ENCODE results near the gene ADCYAP1R1. TPM values are rescaled to one million over a fixed set of nuclear protein-coding genes. Genes with fewer than 3 reads are reported as not detected.

ADCYAP1R1 gene
- total RNA-seq, 4 donors from 2014 or later = under 0.01 to 2.7 (median 1.0) TPM

DNA sequence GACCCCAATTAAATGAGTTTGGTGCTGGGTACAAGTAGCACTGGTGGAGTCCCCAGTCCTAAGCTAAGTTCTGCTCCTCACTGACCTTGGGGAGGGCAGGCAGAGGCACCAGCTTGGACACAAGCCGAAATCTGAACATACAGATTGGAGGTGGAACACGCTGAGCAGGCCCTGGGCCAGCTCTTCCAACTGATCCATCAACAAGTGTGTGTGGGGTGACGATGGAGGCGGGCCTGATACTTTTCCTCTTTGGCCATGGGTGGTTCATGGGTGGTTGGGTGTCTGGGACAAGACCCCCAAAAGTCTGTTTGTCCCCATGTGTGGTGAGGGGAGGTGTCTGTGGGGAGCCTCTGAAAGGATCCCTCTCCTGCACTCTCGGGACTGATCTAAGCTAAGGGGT is 1.9 kb downstream of the ADCYAP1R1 start:
- DNase-seq (ENCODE audit: low spot score in 2 of 2) = no peak
- Histone ChIP-seq H3K4me1 (peaks cover 0 to 14% (median 0%) of the 10 kb centered on the region in 4 donors), H3K4me3 (no peak overlapping the region), H3K36me3 (no peaks in the 10 kb centered on the region), H3K27me3 (peaks cover 0 to 43% of the 10 kb centered on the region in 2 donors), H3K9me3 (no peaks in the 10 kb centered on the region), H3K27ac (no peak overlapping the region)
- 94 to 97% methylated on average over 4 to 5 of the region's 5 CpGs for WGBS, 2 donors
- TF ChIP-seq EP300 (IDR thresholded peaks at IDR 0.05) (no peak), POLR2A (IDR thresholded peaks at IDR 0.05) (no peak)
- TF ChIP-seq, protein P1, sequence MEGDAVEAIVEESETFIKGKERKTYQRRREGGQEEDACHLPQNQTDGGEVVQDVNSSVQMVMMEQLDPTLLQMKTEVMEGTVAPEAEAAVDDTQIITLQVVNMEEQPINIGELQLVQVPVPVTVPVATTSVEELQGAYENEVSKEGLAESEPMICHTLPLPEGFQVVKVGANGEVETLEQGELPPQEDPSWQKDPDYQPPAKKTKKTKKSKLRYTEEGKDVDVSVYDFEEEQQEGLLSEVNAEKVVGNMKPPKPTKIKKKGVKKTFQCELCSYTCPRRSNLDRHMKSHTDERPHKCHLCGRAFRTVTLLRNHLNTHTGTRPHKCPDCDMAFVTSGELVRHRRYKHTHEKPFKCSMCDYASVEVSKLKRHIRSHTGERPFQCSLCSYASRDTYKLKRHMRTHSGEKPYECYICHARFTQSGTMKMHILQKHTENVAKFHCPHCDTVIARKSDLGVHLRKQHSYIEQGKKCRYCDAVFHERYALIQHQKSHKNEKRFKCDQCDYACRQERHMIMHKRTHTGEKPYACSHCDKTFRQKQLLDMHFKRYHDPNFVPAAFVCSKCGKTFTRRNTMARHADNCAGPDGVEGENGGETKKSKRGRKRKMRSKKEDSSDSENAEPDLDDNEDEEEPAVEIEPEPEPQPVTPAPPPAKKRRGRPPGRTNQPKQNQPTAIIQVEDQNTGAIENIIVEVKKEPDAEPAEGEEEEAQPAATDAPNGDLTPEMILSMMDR (IDR thresholded peaks at IDR 0.05) = no peak

DNA sequence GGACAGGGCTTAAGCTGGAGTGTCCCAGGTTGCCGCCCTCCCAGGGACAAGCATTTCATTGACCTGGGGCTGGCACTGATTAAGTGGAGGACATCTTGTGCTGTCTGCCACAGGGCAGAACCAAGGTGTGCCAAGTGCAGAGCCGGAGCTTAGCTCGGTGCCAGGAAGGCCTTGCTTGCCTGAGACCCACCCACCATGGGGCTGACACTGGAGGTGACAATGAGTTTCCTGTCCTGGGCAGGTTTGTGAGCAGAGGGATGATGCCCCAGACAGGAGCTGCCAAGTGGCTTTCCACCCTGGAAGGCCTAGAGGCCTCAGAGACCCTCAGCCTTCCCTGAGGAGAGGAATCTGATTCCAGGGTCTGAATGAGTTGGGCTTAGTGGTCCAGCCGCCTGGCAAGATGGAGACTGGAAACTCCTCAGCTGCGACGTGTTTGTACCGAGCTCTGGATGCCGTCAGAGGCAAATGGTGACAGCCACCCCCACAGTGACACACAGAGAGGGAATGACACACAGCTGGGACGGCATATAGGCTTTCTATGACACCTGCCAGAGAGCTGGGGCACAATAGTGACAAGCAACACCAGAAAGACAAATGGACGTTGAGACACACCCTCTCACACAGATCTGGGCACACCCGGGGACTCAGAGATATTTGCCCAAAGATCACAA is 2.6 kb downstream of the ADCYAP1R1 start:
- DNase-seq (ENCODE audit: low spot score in 2 of 2) = no peak
- H3K9me3 ChIP-seq = no peaks in the 10 kb centered on the region
- WGBS, 2 donors = 70 to 74% methylated on average over 9 to 11 of the region's 11 CpGs
- TF ChIP-seq, protein P1 (IDR thresholded peaks at IDR 0.05) = no peak
- TF ChIP-seq EP300 (IDR thresholded peaks at IDR 0.05) (no peak), POLR2A (IDR thresholded peaks at IDR 0.05) (no peak)
- no peak overlapping the region for H3K4me3 ChIP-seq
- H3K36me3 ChIP-seq = no peaks in the 10 kb centered on the region
- H3K27me3 ChIP-seq = peaks cover 0 to 43% of the 10 kb centered on the region in 2 donors
- peaks cover 0 to 14% (median 0%) of the 10 kb centered on the region in 4 donors for H3K4me1 ChIP-seq
- no peak overlapping the region for H3K27ac ChIP-seq

DNA sequence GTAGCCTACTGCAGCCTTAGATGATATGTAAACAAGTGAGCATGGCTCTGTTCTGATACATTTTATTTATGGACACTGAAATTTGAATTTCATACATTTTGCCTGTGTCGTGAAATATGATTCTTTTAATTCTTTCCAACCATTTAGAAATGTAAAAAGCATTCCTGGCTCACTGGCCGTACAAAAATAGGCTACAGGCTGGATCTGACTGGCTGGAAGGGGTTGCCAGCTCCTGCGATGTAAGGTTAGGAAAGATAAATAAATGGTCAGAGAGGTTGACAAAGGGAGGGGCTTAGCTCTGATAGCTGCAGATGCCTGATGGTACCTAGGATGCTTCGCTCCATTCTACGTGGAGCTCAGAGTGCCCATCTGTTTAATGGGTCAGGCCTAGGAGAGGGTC is 3.4 kb downstream of the ADCYAP1R1 start:
- Histone ChIP-seq H3K4me1 (peaks cover 0 to 14% (median 0%) of the 10 kb centered on the region in 4 donors), H3K36me3 (no peaks in the 10 kb centered on the region), H3K9me3 (no peaks in the 10 kb centered on the region), H3K27me3 (peaks cover 0 to 43% of the 10 kb centered on the region in 2 donors), H3K4me3 (no peak overlapping the region), H3K27ac (no peak overlapping the region)
- DNase-seq (ENCODE audit: low spot score in 2 of 2) = no peak
- TF ChIP-seq POLR2A (IDR thresholded peaks at IDR 0.05) (no peak), EP300 (IDR thresholded peaks at IDR 0.05) (no peak)
- TF ChIP-seq, protein P1 (IDR thresholded peaks at IDR 0.05) = no peak
- 61 to 66% methylated on average over 5 of the region's 5 CpGs for WGBS, 2 donors

DNA sequence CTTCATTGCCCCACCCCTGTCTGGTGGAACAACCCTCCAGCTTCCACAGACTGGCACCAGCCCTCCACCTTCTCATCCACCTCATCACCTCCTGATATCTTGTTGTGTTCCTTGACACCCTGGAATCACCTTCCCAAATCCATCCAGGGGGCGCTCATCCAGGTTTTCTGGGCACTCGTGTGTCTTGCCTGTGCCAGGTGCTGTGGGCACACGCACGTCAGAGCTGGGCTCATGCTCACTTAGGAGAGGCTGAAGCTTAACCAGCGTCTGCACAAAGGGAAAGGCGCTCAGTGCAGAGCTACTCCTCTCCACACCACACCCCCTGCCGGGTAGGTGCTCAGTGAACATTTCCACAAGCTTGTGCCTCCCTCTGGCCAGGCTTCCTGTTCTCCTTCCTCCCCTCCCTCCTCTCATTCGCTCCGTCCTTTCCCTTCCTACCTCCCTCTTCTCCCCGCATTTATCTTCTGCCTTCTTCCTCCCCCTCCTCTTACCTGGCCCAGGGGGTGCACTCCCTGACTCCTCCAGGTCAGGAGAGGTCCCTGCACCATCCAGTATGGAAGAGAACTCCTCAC is 4.8 kb downstream of the ADCYAP1R1 start:
- Histone ChIP-seq H3K4me3 (no peak overlapping the region), H3K36me3 (no peaks in the 10 kb centered on the region), H3K4me1 (peaks cover 0 to 11% (median 0%) of the 10 kb centered on the region in 4 donors), H3K9me3 (no peaks in the 10 kb centered on the region), H3K27ac (no peak overlapping the region), H3K27me3 (peaks cover 0 to 29% of the 10 kb centered on the region in 2 donors)
- 66 to 73% methylated on average over 10 of the region's 10 CpGs for WGBS, 2 donors
- TF ChIP-seq POLR2A (IDR thresholded peaks at IDR 0.05) (no peak), EP300 (IDR thresholded peaks at IDR 0.05) (no peak)
- TF ChIP-seq, protein P1 (IDR thresholded peaks at IDR 0.05) = no peak
- no peak for DNase-seq (ENCODE audit: low spot score in 2 of 2)

DNA sequence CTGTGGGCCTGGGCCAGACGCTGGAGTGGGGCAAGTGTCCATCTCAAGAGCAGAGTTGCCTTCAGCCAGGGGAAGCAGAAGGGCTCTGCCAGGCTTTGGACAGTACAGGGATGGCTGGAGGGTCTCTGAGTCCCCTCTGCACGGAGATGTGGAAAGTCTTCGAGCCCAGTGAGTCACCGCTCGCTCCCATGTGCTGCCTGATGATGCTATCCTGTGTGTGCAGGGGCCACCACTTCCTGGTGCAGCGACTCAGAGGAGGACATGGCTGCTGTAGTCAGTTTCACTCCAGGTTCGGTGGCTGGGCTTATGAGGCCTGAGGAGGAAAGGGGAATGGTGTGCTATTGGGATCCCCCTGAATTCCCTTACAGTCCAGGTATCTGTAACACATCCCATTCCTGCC is 6.0 kb downstream of the ADCYAP1R1 start:
- H3K36me3 ChIP-seq = no peaks in the 10 kb centered on the region
- H3K27ac ChIP-seq = no peak overlapping the region
- no peak overlapping the region for H3K4me3 ChIP-seq
- no peaks in the 10 kb centered on the region for H3K9me3 ChIP-seq
- 74 to 89% methylated on average over 7 of the region's 7 CpGs for WGBS, 2 donors
- DNase-seq (ENCODE audit: low spot score in 2 of 2) = no peak
- TF ChIP-seq, protein P1 (IDR thresholded peaks at IDR 0.05) = no peak
- TF ChIP-seq EP300 (IDR thresholded peaks at IDR 0.05) = no peak
- no peak for TF ChIP-seq POLR2A (IDR thresholded peaks at IDR 0.05)
- H3K27me3 ChIP-seq = peaks cover 0 to 19% of the 10 kb centered on the region in 2 donors
- no peaks in the 10 kb centered on the region for H3K4me1 ChIP-seq

Measured in tibial nerve (tissue), 4 donors.